ENCODE results near the gene SLC26A8. TPM values are rescaled to one million over a fixed set of nuclear protein-coding genes. Genes with fewer than 3 reads are reported as not detected.
"Not testable (repeated sequence)": the region's sequence is repeated elsewhere in the genome, so short reads cannot be mapped to it uniquely, and the experiment has no call there.

Gene SLC26A8
- total and polyA plus RNA-seq, 9 donors = 0.08 to 0.38 (median 0.16) TPM; not detected in 4

GRCh38 chr6:35955071-35955470 lies 69.4 kb downstream of the SLC26A8 start:
- Histone ChIP-seq H3K36me3 (ENCODE audit: control insufficient read depth, insufficient read depth, low read length) (no peaks in the 10 kb centered on the region), H3K4me1 (ENCODE audit: control insufficient read depth, insufficient read depth, low read length) (no peaks in the 10 kb centered on the region), H3K9me3 (replicated peaks; ENCODE audit: control insufficient read depth, low read depth, low read length) (no peaks in the 10 kb centered on the region), H3K4me3 (ENCODE audit: low read length) (no peak overlapping the region), H3K27ac (ENCODE audit: low read length) (no peak overlapping the region), H3K27me3 (ENCODE audit: control insufficient read depth, insufficient read depth, low read length) (peaks cover 3% of the 10 kb centered on the region)
- DNase-seq = no peak
- 84% methylated on average over 5 of the region's 8 CpGs for WGBS (ENCODE audit: insufficient coverage)

GRCh38 chr6:35954333-35954732 lies 70.1 kb downstream of the SLC26A8 start:
- DNase-seq = no peak
- WGBS (ENCODE audit: insufficient coverage) = 90% methylated on average over 4 of the region's 7 CpGs
- no peaks in the 10 kb centered on the region for H3K9me3 ChIP-seq (replicated peaks; ENCODE audit: control insufficient read depth, low read depth, low read length)

GRCh38 chr6:35948725-35949124 lies 75.7 kb downstream of the SLC26A8 start:
- DNase-seq = no peak
- WGBS (ENCODE audit: insufficient coverage) = no CpG with 5 or more reads among the region's 1 CpG
- no peak overlapping the region for H3K27ac ChIP-seq (ENCODE audit: low read length)
- no peak overlapping the region for H3K4me3 ChIP-seq (ENCODE audit: low read length)
- H3K4me1 ChIP-seq (ENCODE audit: control insufficient read depth, insufficient read depth, low read length) = no peaks in the 10 kb centered on the region
- H3K36me3 ChIP-seq (ENCODE audit: control insufficient read depth, insufficient read depth, low read length) = no peaks in the 10 kb centered on the region
- no peaks in the 10 kb centered on the region for H3K9me3 ChIP-seq (replicated peaks; ENCODE audit: control insufficient read depth, low read depth, low read length)
- no peaks in the 10 kb centered on the region for H3K27me3 ChIP-seq (ENCODE audit: control insufficient read depth, insufficient read depth, low read length)

More at GRCh38 chr6:35954333-35954732, 70.1 kb downstream of the SLC26A8 start:
- Histone ChIP-seq H3K36me3 (ENCODE audit: control insufficient read depth, insufficient read depth, low read length) (no peaks in the 10 kb centered on the region), H3K4me3 (ENCODE audit: low read length) (no peak overlapping the region), H3K27me3 (ENCODE audit: control insufficient read depth, insufficient read depth, low read length) (peaks cover 3% of the 10 kb centered on the region), H3K27ac (ENCODE audit: low read length) (no peak overlapping the region), H3K4me1 (ENCODE audit: control insufficient read depth, insufficient read depth, low read length) (no peaks in the 10 kb centered on the region)

GRCh38 chr6:35945650-35946025 lies 78.8 kb downstream of the SLC26A8 start:
- 78% methylated on average over 1 of the region's 1 CpG for WGBS (ENCODE audit: insufficient coverage)
- H3K36me3 ChIP-seq (ENCODE audit: control insufficient read depth, insufficient read depth, low read length) = no peaks in the 10 kb centered on the region
- no peak overlapping the region for H3K4me3 ChIP-seq (ENCODE audit: low read length)
- no peak for DNase-seq
- no peaks in the 10 kb centered on the region for H3K27me3 ChIP-seq (ENCODE audit: control insufficient read depth, insufficient read depth, low read length)
- no peak overlapping the region for H3K27ac ChIP-seq (ENCODE audit: low read length)
- H3K4me1 ChIP-seq (ENCODE audit: control insufficient read depth, insufficient read depth, low read length) = no peaks in the 10 kb centered on the region
- H3K9me3 ChIP-seq (replicated peaks; ENCODE audit: control insufficient read depth, low read depth, low read length) = no peaks in the 10 kb centered on the region

GRCh38 chr6:35943390-35943789 lies 81.1 kb downstream of the SLC26A8 start:
- Histone ChIP-seq H3K4me1 (ENCODE audit: control insufficient read depth, insufficient read depth, low read length) (no peaks in the 10 kb centered on the region), H3K36me3 (ENCODE audit: control insufficient read depth, insufficient read depth, low read length) (no peaks in the 10 kb centered on the region), H3K9me3 (replicated peaks; ENCODE audit: control insufficient read depth, low read depth, low read length) (no peaks in the 10 kb centered on the region), H3K27me3 (ENCODE audit: control insufficient read depth, insufficient read depth, low read length) (no peaks in the 10 kb centered on the region), H3K27ac (ENCODE audit: low read length) (no peak overlapping the region), H3K4me3 (ENCODE audit: low read length) (no peak overlapping the region)
- WGBS (ENCODE audit: insufficient coverage) = 86% methylated on average over 1 of the region's 1 CpG
- DNase-seq = no peak

GRCh38 chr6:35942355-35942754 lies 82.1 kb downstream of the SLC26A8 start:
- Histone ChIP-seq H3K9me3 (replicated peaks; ENCODE audit: control insufficient read depth, low read depth, low read length) (no peaks in the 10 kb centered on the region), H3K4me3 (ENCODE audit: low read length) (no peak overlapping the region), H3K27me3 (ENCODE audit: control insufficient read depth, insufficient read depth, low read length) (no peaks in the 10 kb centered on the region), H3K27ac (ENCODE audit: low read length) (no peak overlapping the region), H3K36me3 (ENCODE audit: control insufficient read depth, insufficient read depth, low read length) (no peaks in the 10 kb centered on the region), H3K4me1 (ENCODE audit: control insufficient read depth, insufficient read depth, low read length) (no peaks in the 10 kb centered on the region)
- no peak for DNase-seq

GRCh38 chr6:35941170-35941569 lies 83.3 kb downstream of the SLC26A8 start:
- 100% methylated on average over 1 of the region's 7 CpGs for WGBS (ENCODE audit: insufficient coverage)
- H3K4me1 ChIP-seq (ENCODE audit: control insufficient read depth, insufficient read depth, low read length); H3K36me3 ChIP-seq (ENCODE audit: control insufficient read depth, insufficient read depth, low read length); DNase-seq; H3K9me3 ChIP-seq (replicated peaks; ENCODE audit: control insufficient read depth, low read depth, low read length); H3K4me3 ChIP-seq (ENCODE audit: low read length); H3K27me3 ChIP-seq (ENCODE audit: control insufficient read depth, insufficient read depth, low read length); H3K27ac ChIP-seq (ENCODE audit: low read length): not testable (repeated sequence)

- WGBS (ENCODE audit: insufficient coverage) = 92% methylated on average over 2 of the region's 2 CpGs
- not testable (repeated sequence) for H3K9me3 ChIP-seq (replicated peaks; ENCODE audit: control insufficient read depth, low read depth, low read length); H3K4me3 ChIP-seq (ENCODE audit: low read length); H3K4me1 ChIP-seq (ENCODE audit: control insufficient read depth, insufficient read depth, low read length); DNase-seq; H3K27ac ChIP-seq (ENCODE audit: low read length); H3K36me3 ChIP-seq (ENCODE audit: control insufficient read depth, insufficient read depth, low read length); H3K27me3 ChIP-seq (ENCODE audit: control insufficient read depth, insufficient read depth, low read length)
These were observed 84.4 kb downstream of the SLC26A8 start for GRCh38 chr6:35940014-35940413.

- DNase-seq; H3K9me3 ChIP-seq (replicated peaks; ENCODE audit: control insufficient read depth, low read depth, low read length); H3K4me1 ChIP-seq (ENCODE audit: control insufficient read depth, insufficient read depth, low read length); H3K4me3 ChIP-seq (ENCODE audit: low read length); H3K27ac ChIP-seq (ENCODE audit: low read length); H3K36me3 ChIP-seq (ENCODE audit: control insufficient read depth, insufficient read depth, low read length); H3K27me3 ChIP-seq (ENCODE audit: control insufficient read depth, insufficient read depth, low read length): not testable (repeated sequence)
- WGBS (ENCODE audit: insufficient coverage) = no CpG with 5 or more reads among the region's 5 CpGs
These were observed 85.2 kb downstream of the SLC26A8 start for GRCh38 chr6:35939259-35939658.

- no peak overlapping the region for H3K27ac ChIP-seq (ENCODE audit: low read length)
- peaks cover 2% of the 10 kb centered on the region for H3K27me3 ChIP-seq (ENCODE audit: control insufficient read depth, insufficient read depth, low read length)
- H3K36me3 ChIP-seq (ENCODE audit: control insufficient read depth, insufficient read depth, low read length) = no peaks in the 10 kb centered on the region
- WGBS (ENCODE audit: insufficient coverage) = 86% methylated on average over 1 of the region's 1 CpG
- H3K4me1 ChIP-seq (ENCODE audit: control insufficient read depth, insufficient read depth, low read length) = no peaks in the 10 kb centered on the region
- DNase-seq = no peak
- H3K4me3 ChIP-seq (ENCODE audit: low read length) = no peak overlapping the region
- no peaks in the 10 kb centered on the region for H3K9me3 ChIP-seq (replicated peaks; ENCODE audit: control insufficient read depth, low read depth, low read length)
These were observed 87.6 kb downstream of the SLC26A8 start for GRCh38 chr6:35936681-35937359.

- WGBS (ENCODE audit: insufficient coverage) = 60% methylated on average over 2 of the region's 5 CpGs
- H3K9me3 ChIP-seq (replicated peaks; ENCODE audit: control insufficient read depth, low read depth, low read length) = no peaks in the 10 kb centered on the region
- no peaks in the 10 kb centered on the region for H3K4me1 ChIP-seq (ENCODE audit: control insufficient read depth, insufficient read depth, low read length)
- no peak for DNase-seq
- peaks cover 2% of the 10 kb centered on the region for H3K27me3 ChIP-seq (ENCODE audit: control insufficient read depth, insufficient read depth, low read length)
- no peaks in the 10 kb centered on the region for H3K36me3 ChIP-seq (ENCODE audit: control insufficient read depth, insufficient read depth, low read length)
- H3K4me3 ChIP-seq (ENCODE audit: low read length) = no peak overlapping the region
- no peak overlapping the region for H3K27ac ChIP-seq (ENCODE audit: low read length)
These were observed 89.0 kb downstream of the SLC26A8 start for GRCh38 chr6:35935469-35935868.

All from muscle of leg (tissue), 11 donors.